Measurements from ENCODE around the gene OTOG.

The OTOG gene

GRCh38 chr11:17538731-17539130, 8.3 kb upstream of the OTOG start:
- no peaks in the 10 kb centered on the region for H3K9me3 ChIP-seq
- no peaks in the 10 kb centered on the region for H3K27me3 ChIP-seq
- no peak for DNase-seq
- no peak overlapping the region for H3K4me3 ChIP-seq (ENCODE audit: low read depth, low read length)
- no peaks in the 10 kb centered on the region for H3K4me1 ChIP-seq
- no peaks in the 10 kb centered on the region for H3K36me3 ChIP-seq
- TF ChIP-seq CTCF (IDR thresholded peaks at IDR 0.05; ENCODE audit: low read depth, low read length), result no peak

GRCh38 chr11:17540807-17541206, 6.3 kb upstream of the OTOG start:
- Histone ChIP-seq H3K27me3 (no peaks in the 10 kb centered on the region), H3K4me1 (no peaks in the 10 kb centered on the region), H3K36me3 (no peaks in the 10 kb centered on the region), H3K4me3 (ENCODE audit: low read depth, low read length) (no peak overlapping the region), H3K9me3 (no peaks in the 10 kb centered on the region)
- no peak for DNase-seq
- TF ChIP-seq CTCF (IDR thresholded peaks at IDR 0.05; ENCODE audit: low read depth, low read length), result no peak

- Histone ChIP-seq H3K4me1 (no peaks in the 10 kb centered on the region), H3K4me3 (ENCODE audit: low read depth, low read length) (no peak overlapping the region), H3K9me3 (no peaks in the 10 kb centered on the region), H3K36me3 (no peaks in the 10 kb centered on the region), H3K27me3 (no peaks in the 10 kb centered on the region)
- DNase-seq, result no peak
- no peak for TF ChIP-seq CTCF (IDR thresholded peaks at IDR 0.05; ENCODE audit: low read depth, low read length)
Measured at GRCh38 chr11:17541330-17541885, 5.7 kb upstream of the OTOG start.

- TF ChIP-seq CTCF (IDR thresholded peaks at IDR 0.05; ENCODE audit: low read depth, low read length), result no peak
- H3K4me3 ChIP-seq (ENCODE audit: low read depth, low read length), result no peak overlapping the region
- H3K27me3 ChIP-seq, result no peaks in the 10 kb centered on the region
- H3K9me3 ChIP-seq, result no peaks in the 10 kb centered on the region
- no peak for DNase-seq
- no peaks in the 10 kb centered on the region for H3K36me3 ChIP-seq
- H3K4me1 ChIP-seq, result no peaks in the 10 kb centered on the region
Measured at GRCh38 chr11:17542249-17542648, 4.8 kb upstream of the OTOG start.

- no peaks in the 10 kb centered on the region for H3K36me3 ChIP-seq
- no peak for DNase-seq
- no peaks in the 10 kb centered on the region for H3K9me3 ChIP-seq
- H3K4me3 ChIP-seq (ENCODE audit: low read depth, low read length), result no peak overlapping the region
- H3K4me1 ChIP-seq, result no peaks in the 10 kb centered on the region
- no peaks in the 10 kb centered on the region for H3K27me3 ChIP-seq
- no peak for TF ChIP-seq CTCF (IDR thresholded peaks at IDR 0.05; ENCODE audit: low read depth, low read length)
Measured at GRCh38 chr11:17543041-17543440, 4.0 kb upstream of the OTOG start.

- no peaks in the 10 kb centered on the region for H3K27me3 ChIP-seq
- no peaks in the 10 kb centered on the region for H3K4me1 ChIP-seq
- DNase-seq, result no peak
- H3K9me3 ChIP-seq, result no peaks in the 10 kb centered on the region
- H3K36me3 ChIP-seq, result no peaks in the 10 kb centered on the region
- TF ChIP-seq CTCF (IDR thresholded peaks at IDR 0.05; ENCODE audit: low read depth, low read length), result no peak
- no peak overlapping the region for H3K4me3 ChIP-seq (ENCODE audit: low read depth, low read length)
Measured at GRCh38 chr11:17543574-17544180, 3.4 kb upstream of the OTOG start.

Measured in BE2C (cell line).